H1 (cell line): ENCODE measurements around the gene CPPED1. TPM values are rescaled to one million over a fixed set of nuclear protein-coding genes. Genes with fewer than 3 reads are reported as not detected.

ENCODE experiments used
- CTCF ChIP-seq, 3 experiments: IDR thresholded peaks; 1 replicate in 2 of 3; 2 replicates in 1 of 3; pipeline versions ENCODE4 v1.5.1 to v1.6.1; 2011; ENCODE audit warnings: low read length in 3 of 3, mild to moderate bottlenecking in 3 of 3, inconsistent platforms in 2 of 3, low read depth in 1 of 3, moderate library complexity in 1 of 3; ENCODE audit not compliant: insufficient read depth in 1 of 3; ENCODE audit errors: control extremely low read depth in 1 of 3
- EP300 ChIP-seq, 2 experiments: IDR thresholded peaks; 1 replicate in 1 of 2; 2 replicates in 1 of 2; pipeline ENCODE4 v1.6.1; 2011 to 2012; ENCODE audit warnings: low read depth in 2 of 2, low read length in 2 of 2, mild to moderate bottlenecking in 2 of 2, borderline replicate concordance in 1 of 2, inconsistent platforms in 1 of 2, moderate library complexity in 1 of 2
- HDAC6 ChIP-seq: IDR thresholded peaks from one replicate; pipeline ENCODE4 v1.7.1; 2012; ENCODE audit warnings: low read depth, mild to moderate bottlenecking, inconsistent platforms, low read length, moderate library complexity
- PHF8 ChIP-seq: fragments of 200-600 bp; sonication (generic); conservative IDR thresholded peaks from 2 replicates; pipeline ENCODE4 v1.7.1; 2012; ENCODE audit warnings: low read depth, mild to moderate bottlenecking, inconsistent platforms, low read length, moderate library complexity
- USF2 ChIP-seq: IDR thresholded peaks from 2 replicates; pipeline ENCODE4 v1.6.1; 2011; ENCODE audit warnings: low read length, improper control_type of control experiment
- polyA plus RNA-seq, 7 experiments: library from polyadenylated mRNA; depleted of rRNA in 3 of 7; stranded (reverse) in 5 of 7; unstranded in 2 of 7; fragments of >200 nt in 5 of 7; fragments of 200-250 nt in 2 of 7; gene quantifications; 1 replicate in 5 of 7; 2 replicates in 1 of 7; 4 replicates in 1 of 7; pipeline versions ENCODE4 v1.2.1 to v1.2.3, GENCODE V29; 2011 to 2013; ENCODE audit warnings: missing spikeins in 2 of 7, mixed read lengths in 2 of 7
- total RNA-seq: library from RNA; stranded (reverse); fragmentation: NEBNext Ultra II Directional; extraction: Animal tissue kit (Norgen Biotek cat#: 25700); gene quantifications from 2 replicates; pipeline ENCODE4 v1.2.1, GENCODE V29; 2021

CPPED1 gene
- total and polyA plus RNA-seq, 2 of the 8 experiments (the other 6 are each of a cell fraction or from before 2014, with no cell fraction given), result 3.5 to 11.2 TPM

- TF ChIP-seq CTCF (IDR thresholded peaks at IDR 0.05; ENCODE audit: control extremely low read depth in 1 of 3, insufficient read depth in 1 of 3, low read depth in 1 of 3, low read length in 3 of 3) (no peak), USF2 (no peak), HDAC6 (no peak), PHF8 (no peak), EP300 (IDR thresholded peaks at IDR 0.05; ENCODE audit: borderline replicate concordance in 1 of 2, low read depth in 2 of 2, low read length in 2 of 2) (no peak)
Observed at GRCh38 chr16:12791340-12791739, 12.3 kb downstream of the CPPED1 start (continued).
